IPS-20b (cell line): ENCODE measurements around the gene GABRR3.

Experiments
- H3K27ac ChIP-seq: one replicate; pipeline ENCODE4 v1.5.1; 2013; ENCODE audit warnings: low read length
- H3K27me3 ChIP-seq: 2 replicates; pipeline ENCODE4 v1.6.1; 2013; ENCODE audit warnings: mild to moderate bottlenecking, low read length, inconsistent platforms; ENCODE audit not compliant: insufficient read depth
- H3K36me3 ChIP-seq: 2 replicates; pipeline ENCODE4 v1.6.1; 2013; ENCODE audit warnings: low read depth, mild to moderate bottlenecking, inconsistent platforms, low read length, moderate library complexity; ENCODE audit not compliant: insufficient read depth
- H3K4me1 ChIP-seq: 2 replicates; pipeline ENCODE4 v1.6.1; 2013; ENCODE audit warnings: mild to moderate bottlenecking, control low read depth, inconsistent platforms, low read length, moderate library complexity; ENCODE audit not compliant: insufficient read depth
- H3K4me3 ChIP-seq: 2 replicates; pipeline ENCODE4 v1.5.1; 2013; ENCODE audit warnings: mild to moderate bottlenecking, low read length, inconsistent platforms
- H3K9ac ChIP-seq: 2 replicates; pipeline ENCODE4 v1.6.1; 2013; ENCODE audit warnings: low read depth, mild to moderate bottlenecking, inconsistent platforms, low read length, moderate library complexity
- H3K9me3 ChIP-seq: 2 replicates; pipeline ENCODE4 v1.6.1; 2013; ENCODE audit warnings: mild to moderate bottlenecking, low read depth, low read length, inconsistent platforms; ENCODE audit not compliant: insufficient read depth

The GABRR3 gene

DNA sequence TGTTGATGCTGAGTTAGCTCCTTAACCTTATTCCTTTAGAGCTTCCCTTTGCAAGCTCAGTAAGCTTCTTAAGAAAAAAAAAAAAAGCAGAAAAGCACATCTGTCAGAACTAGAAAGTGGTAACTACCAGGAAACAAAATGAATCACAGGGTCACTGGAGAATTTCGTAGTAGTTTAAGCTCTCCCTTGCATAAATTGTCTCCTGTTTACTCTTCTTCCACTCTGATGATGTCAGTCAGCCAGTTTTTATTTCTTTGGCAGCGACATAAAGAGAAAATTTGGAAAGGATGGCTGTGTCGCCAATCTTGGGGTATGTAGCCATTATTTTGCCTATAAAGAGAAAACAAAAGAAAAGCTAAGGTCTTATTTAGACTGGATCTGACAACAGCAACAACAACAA is 3.2 kb upstream of the GABRR3 start:
- Histone ChIP-seq H3K4me3 (no peak overlapping the region), H3K27ac (no peak overlapping the region), H3K27me3 (no peaks in the 10 kb centered on the region), H3K9ac (no peak overlapping the region), H3K4me1 (peaks cover 7% of the 10 kb centered on the region), H3K9me3 (peaks cover 4% of the 10 kb centered on the region; the same call in 1 of the 2 replicates), H3K36me3 (no peaks in the 10 kb centered on the region)

GRCh38 chr3:98034486-98034885 is 629 bp downstream of the GABRR3 start:
- Histone ChIP-seq H3K27me3 (no peaks in the 10 kb centered on the region), H3K27ac (peak overlapping the region; percentile 22), H3K4me3 (no peak overlapping the region), H3K9ac (no peak overlapping the region), H3K4me1 (peaks cover 7% of the 10 kb centered on the region), H3K36me3 (no peaks in the 10 kb centered on the region), H3K9me3 (no peaks in the 10 kb centered on the region)

DNA sequence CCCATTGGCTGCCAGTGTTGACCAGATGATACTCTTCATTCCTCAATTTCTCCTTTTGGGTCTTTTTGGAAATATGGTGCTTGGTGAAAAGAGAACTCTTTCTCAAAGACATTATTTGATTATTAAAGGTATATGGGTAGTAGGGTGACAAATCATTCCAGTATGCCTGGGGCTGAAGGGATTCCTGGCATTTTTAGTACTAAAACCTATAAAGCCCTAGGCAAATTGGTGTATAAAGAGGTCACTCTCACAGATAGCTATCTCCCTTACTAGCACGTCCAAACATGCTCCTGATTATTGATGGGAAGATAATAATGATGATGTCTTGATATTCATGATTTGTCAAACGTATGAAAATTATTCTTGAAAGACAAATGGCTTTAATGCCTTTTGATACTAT is 1.1 kb downstream of the GABRR3 start:
- Histone ChIP-seq H3K9ac (no peak overlapping the region), H3K4me3 (no peak overlapping the region), H3K36me3 (no peaks in the 10 kb centered on the region), H3K27ac (no peak overlapping the region), H3K9me3 (no peaks in the 10 kb centered on the region), H3K4me1 (peaks cover 5% of the 10 kb centered on the region), H3K27me3 (no peaks in the 10 kb centered on the region)

GRCh38 chr3:98032904-98033303 is 2.2 kb downstream of the GABRR3 start:
- Histone ChIP-seq H3K9me3 (no peaks in the 10 kb centered on the region), H3K27ac (no peak overlapping the region), H3K36me3 (no peaks in the 10 kb centered on the region), H3K4me3 (no peak overlapping the region), H3K27me3 (no peaks in the 10 kb centered on the region), H3K4me1 (peaks cover 4% of the 10 kb centered on the region; the same call in 1 of the 2 replicates), H3K9ac (no peak overlapping the region)

GRCh38 chr3:98032265-98032664 is 2.9 kb downstream of the GABRR3 start:
- no peaks in the 10 kb centered on the region for H3K36me3 ChIP-seq
- peaks cover 4% of the 10 kb centered on the region; the same call in 1 of the 2 replicates for H3K4me1 ChIP-seq
- H3K9me3 ChIP-seq = no peaks in the 10 kb centered on the region
- no peaks in the 10 kb centered on the region for H3K27me3 ChIP-seq
- no peak overlapping the region for H3K4me3 ChIP-seq
- H3K27ac ChIP-seq = no peak overlapping the region
- no peak overlapping the region for H3K9ac ChIP-seq

DNA sequence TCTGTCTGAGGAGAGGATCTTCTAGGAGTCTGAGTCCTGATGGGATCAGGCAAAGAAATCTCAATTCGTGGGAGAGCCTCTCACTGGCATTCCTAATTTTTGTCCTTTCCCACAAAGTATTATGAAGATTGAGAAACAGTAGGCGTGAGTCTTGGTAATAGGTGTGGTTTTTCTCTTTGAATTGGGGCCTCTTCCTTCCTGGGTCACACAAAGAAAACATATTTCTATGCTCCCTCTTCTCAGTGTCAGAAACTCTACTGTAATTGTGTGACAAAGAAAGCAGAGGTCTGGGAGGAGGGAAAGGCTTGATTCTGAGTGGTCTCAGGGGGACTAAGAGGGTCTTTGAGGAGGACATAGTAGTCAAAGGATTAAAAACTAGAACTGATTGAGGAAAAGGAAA is 6.0 kb downstream of the GABRR3 start:
- Histone ChIP-seq H3K9me3 (no peaks in the 10 kb centered on the region), H3K4me1 (no peaks in the 10 kb centered on the region), H3K9ac (no peak overlapping the region), H3K36me3 (no peaks in the 10 kb centered on the region), H3K27ac (no peak overlapping the region), H3K27me3 (no peaks in the 10 kb centered on the region), H3K4me3 (no peak overlapping the region)

GRCh38 chr3:98027085-98027446 is 8.0 kb downstream of the GABRR3 start:
- Histone ChIP-seq H3K27ac (no peak overlapping the region), H3K27me3 (no peaks in the 10 kb centered on the region), H3K9me3 (no peaks in the 10 kb centered on the region), H3K4me1 (no peaks in the 10 kb centered on the region), H3K9ac (no peak overlapping the region), H3K36me3 (no peaks in the 10 kb centered on the region), H3K4me3 (no peak overlapping the region)

DNA sequence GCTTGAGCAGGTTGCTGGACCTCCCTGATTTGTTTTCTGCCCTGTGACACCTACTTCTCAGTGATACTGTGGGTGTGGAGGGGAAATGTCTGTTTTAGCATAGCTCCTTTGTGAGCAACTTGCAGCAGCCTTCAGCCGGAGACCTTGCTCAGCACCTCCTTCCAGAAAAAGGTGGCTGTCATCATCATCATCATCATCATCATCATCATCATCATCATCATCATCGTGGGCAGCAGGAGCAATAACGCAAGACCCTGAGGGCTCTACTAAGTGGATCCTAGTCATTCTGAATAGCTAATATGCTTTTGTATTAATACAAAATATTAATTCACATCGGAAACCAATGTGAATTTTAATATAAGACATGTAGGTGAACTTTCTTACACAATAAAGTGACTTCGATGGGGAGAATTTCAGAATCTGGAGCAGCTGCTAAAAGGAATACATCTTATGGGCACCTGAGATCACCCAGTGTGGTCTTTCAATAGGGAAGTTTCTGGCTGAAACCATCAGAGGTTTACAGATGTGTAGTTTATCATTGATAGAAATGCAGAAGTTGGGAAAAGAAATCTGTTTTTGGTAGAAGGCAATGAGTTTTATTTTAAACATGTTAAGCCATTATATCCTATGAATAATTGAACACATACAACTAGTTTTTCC is 8.6 kb downstream of the GABRR3 start:
- Histone ChIP-seq H3K4me3 (no peak overlapping the region), H3K27ac (no peak overlapping the region), H3K36me3 (no peaks in the 10 kb centered on the region), H3K9ac (no peak overlapping the region), H3K27me3 (no peaks in the 10 kb centered on the region), H3K9me3 (no peaks in the 10 kb centered on the region), H3K4me1 (no peaks in the 10 kb centered on the region)

- H3K4me1 ChIP-seq = no peaks in the 10 kb centered on the region
- H3K36me3 ChIP-seq = no peaks in the 10 kb centered on the region
- no peak overlapping the region for H3K9ac ChIP-seq
- no peak overlapping the region for H3K27ac ChIP-seq
- H3K9me3 ChIP-seq = no peaks in the 10 kb centered on the region
- H3K4me3 ChIP-seq = no peak overlapping the region
- H3K27me3 ChIP-seq = no peaks in the 10 kb centered on the region
Measured at GRCh38 chr3:98025392-98025945, 9.6 kb downstream of the GABRR3 start.

GRCh38 chr3:98022978-98023820 is 11.9 kb downstream of the GABRR3 start:
- H3K9me3 ChIP-seq = no peaks in the 10 kb centered on the region
- no peak overlapping the region for H3K9ac ChIP-seq
- H3K36me3 ChIP-seq = no peaks in the 10 kb centered on the region
- no peaks in the 10 kb centered on the region for H3K27me3 ChIP-seq
- no peak overlapping the region for H3K27ac ChIP-seq
- H3K4me1 ChIP-seq = no peaks in the 10 kb centered on the region
- no peak overlapping the region for H3K4me3 ChIP-seq

DNA sequence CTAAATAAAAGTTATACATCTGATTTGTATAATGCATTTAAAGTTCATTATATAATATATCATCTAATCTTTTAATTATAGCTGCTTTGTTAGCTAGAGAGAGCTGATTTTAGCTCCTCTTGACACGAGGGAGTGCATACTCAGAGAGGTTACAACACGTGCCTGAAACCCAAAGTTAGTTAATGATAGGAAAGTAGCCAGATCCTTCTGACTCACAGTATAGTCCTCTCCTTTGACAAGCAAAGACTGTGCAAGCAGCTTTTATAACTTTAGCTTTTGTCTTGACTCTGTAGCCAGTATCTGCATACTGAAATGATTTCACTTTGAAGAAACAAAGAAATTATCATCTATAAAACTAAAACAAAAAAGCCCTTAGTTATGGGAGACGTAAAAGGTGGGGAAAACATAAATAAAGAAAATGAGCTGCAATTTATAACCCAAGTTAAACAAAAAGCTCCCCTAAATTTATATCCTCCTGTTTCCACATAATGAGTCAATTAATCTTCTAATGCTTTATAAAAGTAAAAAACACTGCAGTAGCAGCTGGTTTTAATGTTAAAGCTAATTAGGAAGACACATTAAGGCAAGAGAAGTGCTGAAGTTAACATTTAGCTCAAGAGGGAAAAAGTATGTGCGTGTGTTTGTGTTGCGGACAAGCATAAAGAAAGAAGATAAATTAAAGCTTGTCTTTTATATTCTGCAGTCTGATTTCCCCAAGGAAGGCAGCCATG is 13.1 kb downstream of the GABRR3 start:
- Histone ChIP-seq H3K9ac (no peak overlapping the region), H3K27ac (no peak overlapping the region), H3K27me3 (no peaks in the 10 kb centered on the region), H3K4me1 (no peaks in the 10 kb centered on the region), H3K9me3 (no peaks in the 10 kb centered on the region), H3K4me3 (no peak overlapping the region), H3K36me3 (no peaks in the 10 kb centered on the region)
